ENCODE results near the gene TIMM9.
"Not testable (repeated sequence)": the region's sequence is repeated elsewhere in the genome, so short reads cannot be mapped to it uniquely, and the experiment has no call there.

The TIMM9 gene

DNA sequence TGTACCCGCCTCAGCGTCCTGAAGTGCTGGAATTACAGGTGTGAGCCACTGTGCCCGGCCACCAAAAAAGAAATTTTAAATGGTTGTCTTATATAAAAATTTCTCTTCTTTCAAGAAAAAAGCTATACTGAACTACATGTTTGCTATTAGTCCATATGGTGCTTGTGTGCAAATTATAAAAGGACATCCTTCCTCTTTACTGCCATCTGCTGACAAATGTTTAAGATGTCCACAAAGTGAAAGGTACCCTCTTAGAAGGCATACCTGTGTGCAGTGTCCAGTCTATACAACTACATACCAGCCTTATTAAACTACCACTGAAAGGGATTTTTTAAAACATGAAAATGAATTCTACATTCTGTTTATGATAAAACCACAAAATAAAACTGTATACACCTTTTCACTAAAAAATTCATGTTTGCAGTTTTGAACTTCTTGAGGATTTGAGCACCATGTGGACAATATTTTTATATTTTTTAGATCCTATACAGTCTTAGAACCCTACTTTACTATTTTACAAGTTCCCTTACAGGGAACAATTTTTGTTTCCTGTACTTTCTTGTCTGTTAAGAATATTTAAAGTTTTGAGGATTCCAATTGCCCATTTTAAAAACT lies 64.4 kb downstream of the TIMM9 start:
- CTCF ChIA-PET, result interaction anchor here (0.6 to 4.4 kb wide), 6 partner anchors 11 to 255 kb away, joined by 3 to 28 read pairs (median 4); no protein-coding TSS in a partner anchor
- DNase-seq (ENCODE audit: low read depth, low spot score), result no peak
- no peak overlapping the region for H3K4me3 ChIP-seq (ENCODE audit: low read depth, low read length)
- TF ChIP-seq, protein P1, sequence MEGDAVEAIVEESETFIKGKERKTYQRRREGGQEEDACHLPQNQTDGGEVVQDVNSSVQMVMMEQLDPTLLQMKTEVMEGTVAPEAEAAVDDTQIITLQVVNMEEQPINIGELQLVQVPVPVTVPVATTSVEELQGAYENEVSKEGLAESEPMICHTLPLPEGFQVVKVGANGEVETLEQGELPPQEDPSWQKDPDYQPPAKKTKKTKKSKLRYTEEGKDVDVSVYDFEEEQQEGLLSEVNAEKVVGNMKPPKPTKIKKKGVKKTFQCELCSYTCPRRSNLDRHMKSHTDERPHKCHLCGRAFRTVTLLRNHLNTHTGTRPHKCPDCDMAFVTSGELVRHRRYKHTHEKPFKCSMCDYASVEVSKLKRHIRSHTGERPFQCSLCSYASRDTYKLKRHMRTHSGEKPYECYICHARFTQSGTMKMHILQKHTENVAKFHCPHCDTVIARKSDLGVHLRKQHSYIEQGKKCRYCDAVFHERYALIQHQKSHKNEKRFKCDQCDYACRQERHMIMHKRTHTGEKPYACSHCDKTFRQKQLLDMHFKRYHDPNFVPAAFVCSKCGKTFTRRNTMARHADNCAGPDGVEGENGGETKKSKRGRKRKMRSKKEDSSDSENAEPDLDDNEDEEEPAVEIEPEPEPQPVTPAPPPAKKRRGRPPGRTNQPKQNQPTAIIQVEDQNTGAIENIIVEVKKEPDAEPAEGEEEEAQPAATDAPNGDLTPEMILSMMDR (IDR thresholded peaks at IDR 0.05; ENCODE audit: insufficient read depth, low read length, missing control alignments), result peak; percentile 25
- POLR2A ChIA-PET, result no interaction called here

DNA sequence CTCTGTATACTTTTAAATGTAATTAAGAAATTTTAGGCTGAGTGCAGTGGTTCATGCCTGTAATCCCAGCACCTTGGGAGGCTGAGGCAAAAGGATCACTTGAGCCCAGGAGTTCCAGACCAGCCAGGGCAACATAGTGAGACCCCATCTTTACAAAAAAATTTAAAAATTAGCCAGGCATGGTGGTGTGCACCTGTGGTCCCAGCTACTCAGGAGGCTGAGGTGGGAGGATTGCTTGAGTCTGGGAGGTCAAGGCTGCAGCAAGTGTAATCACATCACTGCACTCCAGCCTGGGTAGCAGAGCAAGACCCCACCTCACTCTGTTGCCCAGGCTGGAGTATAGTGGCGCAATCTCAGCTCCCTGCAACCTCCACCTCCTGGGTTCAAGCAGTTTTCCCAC lies 65.1 kb downstream of the TIMM9 start:
- DNase-seq (ENCODE audit: low read depth, low spot score); H3K4me3 ChIP-seq (ENCODE audit: low read depth, low read length); POLR2A ChIA-PET: not testable (repeated sequence)
- CTCF ChIA-PET, result interaction anchor here (1.0 to 4.4 kb wide), 4 partner anchors 13 to 254 kb away, joined by 3 to 28 read pairs (median 3); no protein-coding TSS in a partner anchor

Measured in AG04449 (cell line).